H1 (cell line): ENCODE measurements around the gene COX18. TPM values are rescaled to one million over a fixed set of nuclear protein-coding genes. Genes with fewer than 3 reads are reported as not detected.

ENCODE experiments used
- CTCF ChIA-PET: fragments of 300-600 bp; sonication (Branson Sonifier 250); formaldehyde crosslinking; loops from one replicate; lab custom pipeline; 2021; ENCODE audit not compliant: partially characterized antibody; lab: Charles Lee
- POLR2A ChIA-PET: fragments of 300-600 bp; sonication (Branson Sonifier 250); formaldehyde crosslinking; loops from one replicate; lab custom pipeline; 2021; ENCODE audit warnings: inconsistent platforms; ENCODE audit not compliant: partially characterized antibody; lab: Charles Lee
- DNase-seq, 2 experiments: peaks; one replicate each; pipeline versions ENCODE4 v3.0.0 to v3.0.0-alpha.2; 2010 to 2022; ENCODE audit warnings: low spot score in 2 of 2, low read depth in 1 of 2, mixed read lengths in 1 of 2
- FAIRE-seq: peaks from 2 replicates; lab custom pipeline; 2011; peaks lifted over from hg19 to GRCh38; lab: Jason Lieb, UNC
- H2AFZ ChIP-seq: 2 replicates; pipeline ENCODE4 v1.8.1; 2012; ENCODE audit warnings: low read length, inconsistent platforms
- H2AK5ac ChIP-seq: 2 replicates; pipeline ENCODE4 v1.6.1; 2013; ENCODE audit warnings: low read depth, low read length
- H2BK120ac ChIP-seq: replicated peaks from 2 replicates; pipeline ENCODE3; 2013; ENCODE audit warnings: low read depth, low read length, inconsistent platforms
- H2BK12ac ChIP-seq: 2 replicates; pipeline ENCODE4 v1.6.1; 2013; ENCODE audit warnings: low read depth, low read length
- H2BK15ac ChIP-seq: 2 replicates; pipeline ENCODE4 v1.6.1; 2013; ENCODE audit warnings: low read length
- H2BK20ac ChIP-seq: 2 replicates; pipeline ENCODE4 v1.6.1; 2013; ENCODE audit warnings: low read length
- H2BK5ac ChIP-seq: 2 replicates; pipeline ENCODE4 v1.6.1; 2013; ENCODE audit warnings: low read depth, low read length
- H3K14ac ChIP-seq: 2 replicates; pipeline ENCODE4 v1.6.1; 2013; ENCODE audit warnings: inconsistent platforms; ENCODE audit not compliant: insufficient read length
- H3K18ac ChIP-seq: 2 replicates; pipeline ENCODE4 v1.6.1; 2013; ENCODE audit warnings: low read length; ENCODE audit errors: extremely low read depth
- H3K23ac ChIP-seq: 2 replicates; pipeline ENCODE4 v1.6.1; 2013; ENCODE audit warnings: inconsistent platforms; ENCODE audit not compliant: insufficient read length
- H3K23me2 ChIP-seq: 2 replicates; pipeline ENCODE4 v1.6.1; 2013; ENCODE audit warnings: low read depth, low read length
- H3K27ac ChIP-seq: 2 replicates; pipeline ENCODE4 v1.6.1; 2011; ENCODE audit warnings: low read depth, low read length, inconsistent platforms
- H3K27me3 ChIP-seq, 4 experiments: replicated peaks in 1 of 4; 1 replicate in 1 of 4; 2 replicates in 3 of 4; pipeline versions ENCODE4 v1.6.1 to v1.8.1; 2011 to 2013; ENCODE audit warnings: low read length in 3 of 4, mild to moderate bottlenecking in 3 of 4, inconsistent platforms in 2 of 4, mixed read lengths in 2 of 4, moderate library complexity in 1 of 4; ENCODE audit not compliant: control insufficient read depth in 3 of 4, insufficient read depth in 3 of 4; ENCODE audit errors: extremely low read depth in 1 of 4
- H3K36me3 ChIP-seq, 4 experiments: 2 replicates each; pipeline versions ENCODE4 v1.6.1 to v1.8.1; 2011 to 2013; ENCODE audit warnings: mild to moderate bottlenecking in 4 of 4, low read length in 3 of 4, moderate library complexity in 2 of 4, control low read depth in 1 of 4, inconsistent platforms in 1 of 4; ENCODE audit not compliant: insufficient read depth in 4 of 4, control insufficient read depth in 2 of 4
- H3K4ac ChIP-seq: replicated peaks from 2 replicates; pipeline ENCODE3; 2013; ENCODE audit warnings: low read length, low read depth, mixed read lengths, inconsistent platforms; ENCODE audit not compliant: insufficient read length
- H3K4me1 ChIP-seq, 4 experiments: replicated peaks in 1 of 4; 1 replicate in 1 of 4; 2 replicates in 3 of 4; pipeline versions ENCODE4 v1.6.1 to v1.8.1; 2011 to 2013; ENCODE audit warnings: low read length in 3 of 4, inconsistent platforms in 2 of 4, mixed read lengths in 1 of 4; ENCODE audit not compliant: insufficient read depth in 4 of 4, control insufficient read depth in 3 of 4
- H3K4me2 ChIP-seq, 2 experiments: 2 replicates each; pipeline versions ENCODE4 v1.6.1 to v1.8.1; 2011 to 2013; ENCODE audit warnings: low read depth in 2 of 2, low read length in 2 of 2, control low read depth in 1 of 2, inconsistent platforms in 1 of 2, mild to moderate bottlenecking in 1 of 2; ENCODE audit not compliant: insufficient read depth in 1 of 2
- H3K4me3 ChIP-seq, 4 experiments: fragments of 200-600, 300-600 bp in 1 of 4; sonication (generic), shearing (Covaris generic), sonication (Bioruptor Twin) in 1 of 4; 2 replicates each; pipeline versions ENCODE4 v1.5.1 to v1.8.1; 2011 to 2016; ENCODE audit warnings: low read length in 4 of 4, low read depth in 3 of 4, control low read depth in 2 of 4, inconsistent platforms in 2 of 4, mild to moderate bottlenecking in 2 of 4, mixed read lengths in 1 of 4, moderate library complexity in 1 of 4; ENCODE audit not compliant: insufficient read depth in 2 of 4; ENCODE audit errors: extremely low read depth in 1 of 4
- H3K56ac ChIP-seq: replicated peaks from 2 replicates; pipeline ENCODE3; 2013; ENCODE audit warnings: low read depth, mild to moderate bottlenecking, mixed read lengths, low read length, inconsistent platforms; ENCODE audit not compliant: insufficient read length
- H3K79me1 ChIP-seq: 2 replicates; pipeline ENCODE4 v1.6.1; 2013; ENCODE audit warnings: low read depth, low read length, control low read depth
- H3K79me2 ChIP-seq, 2 experiments: 2 replicates each; pipeline versions ENCODE4 v1.6.1 to v1.8.1; 2012 to 2013; ENCODE audit warnings: low read length in 2 of 2, mild to moderate bottlenecking in 2 of 2, inconsistent platforms in 1 of 2; ENCODE audit not compliant: insufficient read depth in 2 of 2, control insufficient read depth in 1 of 2
- H3K9ac ChIP-seq, 4 experiments: replicated peaks in 1 of 4; 1 replicate in 1 of 4; 2 replicates in 3 of 4; pipeline versions ENCODE4 v1.6.1 to v1.8.1; 2011 to 2013; ENCODE audit warnings: low read depth in 3 of 4, low read length in 3 of 4, control low read depth in 2 of 4, mild to moderate bottlenecking in 2 of 4, moderate library complexity in 2 of 4, inconsistent platforms in 1 of 4; ENCODE audit errors: extremely low read depth in 1 of 4
- H3K9me3 ChIP-seq, 2 experiments: 2 replicates each; pipeline versions ENCODE4 v1.6.1 to v1.8.1; 2012 to 2013; ENCODE audit warnings: mild to moderate bottlenecking in 2 of 2, moderate library complexity in 2 of 2, control low read depth in 1 of 2, inconsistent platforms in 1 of 2, low read depth in 1 of 2, low read length in 1 of 2, mixed read lengths in 1 of 2; ENCODE audit not compliant: insufficient read depth in 2 of 2
- H4K20me1 ChIP-seq, 2 experiments: replicated peaks in 1 of 2; 2 replicates each; pipeline versions ENCODE3 to v1.8.1; 2011 to 2013; ENCODE audit warnings: inconsistent platforms in 2 of 2, low read length in 2 of 2, mild to moderate bottlenecking in 1 of 2; ENCODE audit not compliant: insufficient read depth in 2 of 2, control insufficient read depth in 1 of 2
- H4K5ac ChIP-seq: 2 replicates; pipeline ENCODE4 v1.6.1; 2013; ENCODE audit warnings: low read length, low read depth, mixed read lengths, inconsistent platforms; ENCODE audit not compliant: insufficient read length
- H4K8ac ChIP-seq: 2 replicates; pipeline ENCODE4 v1.8.0; 2013; ENCODE audit warnings: mild to moderate bottlenecking, moderate library complexity, low read length, inconsistent platforms; ENCODE audit not compliant: insufficient read depth; ENCODE audit errors: extremely low read depth
- H4K91ac ChIP-seq: replicated peaks from 2 replicates; pipeline ENCODE3; 2013; ENCODE audit warnings: low read length, mixed read lengths, inconsistent platforms; ENCODE audit not compliant: insufficient read length
- ASH2L ChIP-seq: fragments of 200-600, 300-600 bp; sonication (generic); IDR thresholded peaks from one replicate; pipeline ENCODE4 v1.7.1; 2017; ENCODE audit warnings: low read length
- CBX8 ChIP-seq: fragments of 300-800, 300-1000 bp; sonication (generic); IDR thresholded peaks from 2 replicates; pipeline ENCODE4 v1.7.1; 2016; ENCODE audit warnings: low read depth, low read length, borderline replicate concordance
- CEBPB ChIP-seq: IDR thresholded peaks from 2 replicates; pipeline ENCODE4 v1.6.1; 2012; ENCODE audit warnings: low read depth, low read length
- CHD2 ChIP-seq: IDR thresholded peaks from 2 replicates; pipeline ENCODE4 v1.6.1; 2012; ENCODE audit warnings: low read length, improper control_type of control experiment
- CTBP2 ChIP-seq: IDR thresholded peaks from 2 replicates; pipeline ENCODE4 v1.7.0; 2011; ENCODE audit warnings: borderline replicate concordance, mild to moderate bottlenecking, moderate library complexity, mixed read lengths, low read length; ENCODE audit not compliant: insufficient read depth, insufficient read length
- GABPA ChIP-seq: IDR thresholded peaks from 2 replicates; pipeline ENCODE4 v1.6.1; 2011; ENCODE audit warnings: mild to moderate bottlenecking, low read length, moderate library complexity, borderline replicate concordance; ENCODE audit not compliant: insufficient read depth
- JUND ChIP-seq: IDR thresholded peaks from 2 replicates; pipeline ENCODE4 v1.6.1; 2011; ENCODE audit warnings: mild to moderate bottlenecking, improper control_type of control experiment, low read length
- KDM4A ChIP-seq: IDR thresholded peaks from one replicate; pipeline ENCODE4 v1.7.1; 2012; ENCODE audit warnings: low read depth, mild to moderate bottlenecking, moderate library complexity, low read length, inconsistent platforms; ENCODE audit not compliant: severe bottlenecking
- MAFK ChIP-seq: IDR thresholded peaks from 2 replicates; pipeline ENCODE4 v1.6.1; 2012; ENCODE audit warnings: low read depth, mild to moderate bottlenecking, improper control_type of control experiment, low read length
- SIX5 ChIP-seq: IDR thresholded peaks from 2 replicates; pipeline ENCODE4 v1.6.1; 2011; ENCODE audit warnings: mild to moderate bottlenecking, low read depth, low read length
- SRF ChIP-seq: IDR thresholded peaks from 2 replicates; pipeline ENCODE4 v1.6.1; 2011; ENCODE audit warnings: mild to moderate bottlenecking, low read depth, low read length, moderate library complexity
- TBP ChIP-seq: IDR thresholded peaks from 2 replicates; pipeline ENCODE4 v1.6.1; 2011; ENCODE audit warnings: low read depth, low read length, improper control_type of control experiment
- WGBS, 2 experiments: shearing (Covaris generic) in 1 of 2; methylation state at CpG; one replicate each; pipeline versions ENCODE4 v1.1.6 to v1.1.7; 2013 to 2015; ENCODE audit warnings: low lambda C conversion rate in 2 of 2, mixed read lengths in 2 of 2, inconsistent platforms in 1 of 2, low coverage in 1 of 2, missing lambda C conversion rate in 1 of 2; ENCODE audit not compliant: insufficient replicate concordance in 2 of 2, insufficient coverage in 1 of 2, insufficient read length in 1 of 2; ENCODE audit errors: extremely low coverage in 1 of 2, missing lambda C conversion rate in 1 of 2; 5-methylcytosine and 5-hydroxymethylcytosine counted together
- polyA plus RNA-seq, 7 experiments: library from polyadenylated mRNA; depleted of rRNA in 3 of 7; stranded (reverse) in 5 of 7; unstranded in 2 of 7; fragments of >200 nt in 5 of 7; fragments of 200-250 nt in 2 of 7; gene quantifications; 1 replicate in 5 of 7; 2 replicates in 1 of 7; 4 replicates in 1 of 7; pipeline versions ENCODE4 v1.2.1 to v1.2.3, GENCODE V29; 2011 to 2013; ENCODE audit warnings: missing spikeins in 2 of 7, mixed read lengths in 2 of 7
- total RNA-seq: library from RNA; stranded (reverse); fragmentation: NEBNext Ultra II Directional; extraction: Animal tissue kit (Norgen Biotek cat#: 25700); gene quantifications from 2 replicates; pipeline ENCODE4 v1.2.1, GENCODE V29; 2021
- TF ChIP-seq, protein P1 (sequence below), 3 experiments: IDR thresholded peaks; 1 replicate in 2 of 3; 2 replicates in 1 of 3; pipeline versions ENCODE4 v1.5.1 to v1.6.1; 2011; ENCODE audit warnings: low read length in 3 of 3, mild to moderate bottlenecking in 3 of 3, inconsistent platforms in 2 of 3, low read depth in 1 of 3, moderate library complexity in 1 of 3; ENCODE audit not compliant: insufficient read depth in 1 of 3; ENCODE audit errors: control extremely low read depth in 1 of 3

COX18 gene
- total and polyA plus RNA-seq, 2 of the 8 experiments (the other 6 are each of a cell fraction or from before 2014, with no cell fraction given) = 23.0 to 23.7 TPM

DNA sequence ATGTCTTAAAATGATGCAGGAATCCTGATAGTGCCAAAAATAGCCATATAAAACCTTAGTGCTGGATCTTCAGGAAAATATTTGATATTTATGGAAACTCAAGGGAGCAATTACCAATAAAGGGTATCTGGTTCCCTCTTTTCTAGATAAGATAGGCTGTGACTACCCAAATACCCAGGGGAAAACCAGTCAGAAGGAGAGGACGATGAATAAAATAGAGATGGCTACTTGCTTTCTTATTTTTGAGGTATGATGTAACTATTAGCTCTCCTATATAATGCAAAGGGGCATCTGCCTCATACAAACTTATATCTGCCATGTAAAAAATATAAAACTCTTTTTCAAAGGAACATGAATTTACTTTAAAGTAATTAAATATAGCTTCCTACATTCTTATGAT lies 23.4 kb upstream of the COX18 start:
- H2BK15ac ChIP-seq = no peak overlapping the region
- H4K8ac ChIP-seq = no peak overlapping the region
- H3K79me1 ChIP-seq = no peaks in the 10 kb centered on the region
- H2BK5ac ChIP-seq = no peak overlapping the region
- no peak overlapping the region for H2AFZ ChIP-seq
- no peak overlapping the region for H3K4ac ChIP-seq
- no peaks in the 10 kb centered on the region for H3K23me2 ChIP-seq
- H3K27me3 ChIP-seq = no peaks in the 10 kb centered on the region
- no peak overlapping the region for H3K27ac ChIP-seq
- H3K56ac ChIP-seq = no peak overlapping the region
- 75% methylated on average over 1 of the region's 1 CpG; no CpG with 5 or more reads in 1 of the 2 experiments for WGBS, 2 experiments
- H3K9me3 ChIP-seq = no peaks in the 10 kb centered on the region
- H2BK12ac ChIP-seq = no peak overlapping the region
- ChIA-PET CTCF (interaction anchor here (0.5 to 1.3 kb wide), 3 partner anchors 11 to 972 kb away, joined by 3 read pairs; no protein-coding TSS in a partner anchor), POLR2A (no interaction called here)
- H3K18ac ChIP-seq = no peak overlapping the region
- H2AK5ac ChIP-seq = no peak overlapping the region
- H2BK120ac ChIP-seq = no peak overlapping the region
- FAIRE-seq (no peak), DNase-seq (no peak)
- H3K23ac ChIP-seq = no peak overlapping the region
- peaks cover 0 to 7% of the 10 kb centered on the region in 2 experiments for H4K20me1 ChIP-seq
- no peak overlapping the region for H3K4me2 ChIP-seq
- H3K36me3 ChIP-seq = peaks cover 13 to 68% (median 35%) of the 10 kb centered on the region in 4 experiments; a peak in 7 of 8 replicates
- no peak overlapping the region for H3K9ac ChIP-seq
- peaks cover 0 to 2% of the 10 kb centered on the region in 2 experiments; a peak in 1 of 4 replicates for H3K79me2 ChIP-seq
- H3K14ac ChIP-seq = no peak overlapping the region
- H3K4me1 ChIP-seq = no peaks in the 10 kb centered on the region
- H4K91ac ChIP-seq = no peak overlapping the region
- H4K5ac ChIP-seq = no peak overlapping the region
- H2BK20ac ChIP-seq = no peak overlapping the region
- no peak overlapping the region for H3K4me3 ChIP-seq
- TF ChIP-seq SIX5 (no peak), ASH2L (no peak), JUND (no peak), TBP (no peak), CEBPB (no peak), GABPA (no peak), CTBP2 (no peak), MAFK (no peak), KDM4A (no peak), CHD2 (no peak), SRF (no peak), CBX8 (no peak)
- TF ChIP-seq, protein P1, sequence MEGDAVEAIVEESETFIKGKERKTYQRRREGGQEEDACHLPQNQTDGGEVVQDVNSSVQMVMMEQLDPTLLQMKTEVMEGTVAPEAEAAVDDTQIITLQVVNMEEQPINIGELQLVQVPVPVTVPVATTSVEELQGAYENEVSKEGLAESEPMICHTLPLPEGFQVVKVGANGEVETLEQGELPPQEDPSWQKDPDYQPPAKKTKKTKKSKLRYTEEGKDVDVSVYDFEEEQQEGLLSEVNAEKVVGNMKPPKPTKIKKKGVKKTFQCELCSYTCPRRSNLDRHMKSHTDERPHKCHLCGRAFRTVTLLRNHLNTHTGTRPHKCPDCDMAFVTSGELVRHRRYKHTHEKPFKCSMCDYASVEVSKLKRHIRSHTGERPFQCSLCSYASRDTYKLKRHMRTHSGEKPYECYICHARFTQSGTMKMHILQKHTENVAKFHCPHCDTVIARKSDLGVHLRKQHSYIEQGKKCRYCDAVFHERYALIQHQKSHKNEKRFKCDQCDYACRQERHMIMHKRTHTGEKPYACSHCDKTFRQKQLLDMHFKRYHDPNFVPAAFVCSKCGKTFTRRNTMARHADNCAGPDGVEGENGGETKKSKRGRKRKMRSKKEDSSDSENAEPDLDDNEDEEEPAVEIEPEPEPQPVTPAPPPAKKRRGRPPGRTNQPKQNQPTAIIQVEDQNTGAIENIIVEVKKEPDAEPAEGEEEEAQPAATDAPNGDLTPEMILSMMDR (IDR thresholded peaks at IDR 0.05; ENCODE audit: control extremely low read depth in 1 of 3, insufficient read depth in 1 of 3, low read depth in 1 of 3, low read length in 3 of 3) = no peak
